ENCODE measurements around the gene NEK8.
A peak's percentile ranks its signal among the peaks of the same experiment; 100 is the strongest.
"Not testable (repeated sequence)": the region's sequence is repeated elsewhere in the genome, so short reads cannot be mapped to it uniquely, and the experiment has no call there.

NEK8 gene

GRCh38 chr17:28726226-28726626, 2.4 kb upstream of the NEK8 start, which contains the start of gene TLCD1:
TSS of gene TLCD1 (minus strand) at chr17:28726233. CDS start at chr17:28726097, 136 bp downstream.
- DNase-seq = no peak

- DNase-seq = peak; percentile 92
Observed at GRCh38 chr17:28726627-28727491, 1.7 kb upstream of the NEK8 start.

- no peak for DNase-seq
Observed at GRCh38 chr17:28729950-28730330, 1.4 kb downstream of the NEK8 start.

DNA sequence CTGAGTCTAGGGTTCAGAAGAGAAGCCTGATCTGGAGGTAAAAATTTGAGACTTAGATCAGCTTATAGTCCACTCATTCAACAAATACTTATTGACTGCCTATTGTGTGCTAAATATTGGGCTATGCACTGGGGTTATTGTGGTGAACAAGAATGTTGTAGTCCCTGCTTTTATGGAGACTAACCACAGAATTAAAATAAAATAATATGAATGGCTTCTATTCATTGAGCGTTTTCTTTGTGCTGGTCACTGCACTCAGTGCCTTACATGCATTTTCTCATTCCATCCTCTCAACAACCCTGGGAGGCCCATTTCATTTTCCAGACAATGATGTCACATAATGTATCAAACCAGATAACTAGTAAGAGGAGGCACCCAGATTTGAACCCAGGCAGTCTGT, 4.8 kb downstream of the NEK8 start:
- no peak for DNase-seq

DNA sequence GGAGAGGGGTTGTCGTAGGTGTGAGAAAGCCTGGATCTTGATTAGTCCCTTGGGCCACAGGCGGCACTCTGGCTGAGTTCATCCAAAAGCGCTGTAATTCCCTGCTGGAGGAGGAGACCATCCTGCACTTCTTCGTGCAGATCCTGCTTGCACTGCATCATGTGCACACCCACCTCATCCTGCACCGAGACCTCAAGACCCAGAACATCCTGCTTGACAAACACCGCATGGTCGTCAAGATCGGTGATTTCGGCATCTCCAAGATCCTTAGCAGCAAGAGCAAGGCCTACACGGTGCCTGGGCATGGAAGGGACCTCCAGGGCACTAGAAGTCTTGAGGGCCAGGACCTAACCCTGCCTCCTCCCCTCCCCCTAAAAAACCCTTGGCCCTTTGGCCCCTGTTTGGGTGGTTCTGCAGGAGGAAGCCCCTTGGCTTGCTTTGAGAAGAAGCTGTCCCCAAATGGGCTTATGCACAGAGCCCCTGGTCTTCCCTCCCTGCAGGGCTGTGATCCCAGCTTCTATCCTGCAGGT, 6.2 kb downstream of the NEK8 start:
- DNase-seq = no peak

- no peak for DNase-seq
Observed at GRCh38 chr17:28735242-28735722, 6.7 kb downstream of the NEK8 start.

DNA sequence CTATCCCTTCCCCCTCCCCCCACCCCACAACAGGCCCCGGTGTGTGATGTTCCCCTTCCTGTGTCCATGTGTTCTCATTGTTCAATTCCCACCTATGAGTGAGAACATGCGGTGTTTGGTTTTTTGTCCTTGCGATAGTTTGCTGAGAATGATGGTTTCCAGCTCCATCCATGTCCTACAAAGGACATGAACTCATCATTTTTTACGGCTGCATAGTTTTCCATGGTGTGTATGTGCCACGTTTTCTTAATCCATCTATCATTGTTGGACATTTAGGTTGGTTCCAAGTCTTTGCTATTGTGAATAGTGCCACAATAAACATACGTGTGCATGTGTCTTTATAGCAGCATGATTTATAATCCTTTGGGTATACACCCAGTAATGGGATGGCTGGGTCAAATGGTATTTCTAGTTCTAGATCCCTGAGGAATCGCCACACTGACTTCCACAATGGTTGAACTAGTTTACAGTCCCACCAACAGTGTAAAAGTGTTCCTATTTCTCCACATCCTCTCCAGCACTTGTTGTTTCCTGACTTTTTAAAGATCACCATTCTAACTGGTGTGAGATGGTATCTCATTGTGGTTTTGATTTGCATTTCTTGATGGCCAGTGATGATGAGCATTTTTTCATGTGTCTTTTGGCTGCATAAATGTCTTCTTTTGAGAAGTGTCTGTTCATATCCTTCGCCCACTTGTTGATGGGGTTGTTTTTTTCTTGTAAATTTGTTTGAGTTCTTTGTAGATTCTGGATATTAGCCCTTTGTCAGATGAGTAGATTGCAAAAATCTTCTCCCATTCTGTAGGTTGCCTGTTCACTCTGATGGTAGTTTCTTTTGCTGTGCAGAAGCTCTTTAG, 7.6 kb downstream of the NEK8 start:
- DNase-seq = not testable (repeated sequence)

DNA sequence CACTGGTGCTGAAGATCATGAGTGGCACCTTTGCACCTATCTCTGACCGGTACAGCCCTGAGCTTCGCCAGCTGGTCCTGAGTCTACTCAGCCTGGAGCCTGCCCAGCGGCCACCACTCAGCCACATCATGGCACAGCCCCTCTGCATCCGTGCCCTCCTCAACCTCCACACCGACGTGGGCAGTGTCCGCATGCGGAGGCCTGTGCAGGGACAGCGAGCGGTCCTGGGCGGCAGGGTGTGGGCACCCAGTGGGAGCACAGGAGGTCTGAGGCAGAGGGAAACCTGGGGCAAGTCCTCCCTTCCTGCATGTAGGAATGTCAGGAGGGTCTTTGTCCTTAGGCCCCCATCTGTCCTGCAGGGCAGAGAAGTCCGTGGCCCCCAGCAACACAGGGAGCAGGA, 8.7 kb downstream of the NEK8 start:
- DNase-seq = no peak

GRCh38 chr17:28737770-28738679, 9.4 kb downstream of the NEK8 start:
- DNase-seq = no peak

- no peak for DNase-seq
Observed at GRCh38 chr17:28738680-28739384, 10.2 kb downstream of the NEK8 start.

DNA sequence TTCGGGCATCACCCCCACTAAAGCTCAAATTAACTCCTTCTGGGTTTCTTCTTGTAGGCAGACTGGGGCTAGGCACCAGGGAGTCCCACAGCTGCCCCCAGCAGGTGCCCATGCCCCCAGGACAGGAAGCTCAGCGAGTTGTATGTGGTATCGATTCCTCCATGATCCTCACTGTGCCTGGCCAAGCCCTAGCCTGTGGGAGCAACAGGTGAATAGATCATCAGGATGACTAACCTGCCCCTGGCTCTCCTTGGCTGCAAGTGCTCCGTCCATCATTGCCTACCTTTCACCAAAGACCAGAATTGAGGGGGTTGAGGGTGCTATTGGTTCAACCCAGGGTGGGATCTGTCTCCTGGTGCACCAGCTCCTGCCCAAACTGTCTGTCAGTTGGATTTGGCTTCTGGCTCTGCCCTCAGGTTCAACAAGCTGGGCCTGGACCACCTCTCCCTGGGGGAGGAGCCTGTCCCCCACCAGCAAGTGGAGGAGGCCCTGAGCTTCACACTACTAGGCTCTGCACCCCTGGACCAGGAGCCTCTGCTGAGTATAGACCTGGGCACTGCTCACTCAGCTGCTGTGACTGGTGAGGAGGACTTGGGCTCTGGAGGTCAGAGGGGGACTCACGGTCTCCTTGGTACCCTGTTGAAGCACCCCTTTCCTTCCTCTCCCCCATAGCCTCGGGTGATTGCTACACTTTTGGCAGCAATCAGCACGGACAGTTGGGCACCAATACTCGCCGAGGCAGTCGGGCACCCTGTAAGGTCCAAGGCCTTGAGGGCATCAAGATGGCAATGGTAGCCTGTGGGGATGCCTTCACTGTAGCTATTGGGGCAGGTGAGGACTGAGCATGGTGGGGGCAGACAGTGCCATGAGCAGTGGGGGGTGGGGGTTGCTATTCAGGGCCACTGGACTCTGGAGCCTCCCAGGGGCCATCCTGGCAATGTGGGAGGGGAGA, 12.1 kb downstream of the NEK8 start:
- DNase-seq = no peak

DNA sequence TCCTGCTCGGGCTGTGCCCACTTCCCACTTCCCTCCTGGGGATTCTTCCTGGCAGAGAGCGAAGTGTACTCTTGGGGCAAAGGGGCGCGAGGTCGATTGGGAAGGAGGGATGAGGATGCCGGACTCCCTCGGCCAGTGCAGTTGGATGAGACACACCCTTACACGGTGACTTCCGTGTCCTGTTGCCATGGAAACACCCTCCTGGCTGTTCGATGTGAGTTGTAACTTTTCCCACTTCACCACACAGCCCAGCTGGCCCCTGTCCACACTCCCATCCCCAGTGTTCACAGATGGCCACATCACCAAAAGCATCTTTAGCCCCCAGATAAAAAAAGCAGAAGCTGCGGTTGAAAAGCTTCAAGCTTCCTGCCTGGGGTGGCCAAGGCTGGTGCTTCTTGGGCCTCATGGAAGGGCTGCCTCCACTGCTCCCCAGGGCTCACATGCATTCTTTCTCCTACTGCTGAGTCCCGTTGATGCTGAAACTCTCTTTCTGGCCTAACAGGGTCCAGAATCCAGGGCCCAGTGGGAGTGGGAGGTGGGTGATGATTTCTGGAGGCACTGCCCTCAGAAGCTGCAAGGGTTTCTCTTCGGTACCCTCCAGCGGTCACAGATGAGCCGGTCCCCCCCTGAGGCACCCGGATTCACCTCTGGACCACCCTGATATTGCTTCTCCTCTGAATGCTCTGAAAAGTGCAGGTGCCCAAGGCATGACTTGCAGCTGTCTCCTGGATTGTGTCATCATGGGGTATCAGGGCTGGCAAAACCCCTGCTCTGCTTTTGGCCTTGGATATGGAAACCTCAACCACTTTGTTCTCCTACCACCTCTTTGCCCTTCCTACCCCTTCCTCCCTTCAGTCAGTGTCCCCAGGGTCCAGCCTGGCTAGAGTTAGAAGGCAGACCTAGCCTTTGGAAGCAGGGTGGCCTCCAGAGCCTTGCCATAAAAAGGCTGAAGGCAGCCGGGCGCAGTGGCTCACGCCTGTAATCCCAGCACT, 13.1 kb downstream of the NEK8 start:
- DNase-seq = no peak

DNA sequence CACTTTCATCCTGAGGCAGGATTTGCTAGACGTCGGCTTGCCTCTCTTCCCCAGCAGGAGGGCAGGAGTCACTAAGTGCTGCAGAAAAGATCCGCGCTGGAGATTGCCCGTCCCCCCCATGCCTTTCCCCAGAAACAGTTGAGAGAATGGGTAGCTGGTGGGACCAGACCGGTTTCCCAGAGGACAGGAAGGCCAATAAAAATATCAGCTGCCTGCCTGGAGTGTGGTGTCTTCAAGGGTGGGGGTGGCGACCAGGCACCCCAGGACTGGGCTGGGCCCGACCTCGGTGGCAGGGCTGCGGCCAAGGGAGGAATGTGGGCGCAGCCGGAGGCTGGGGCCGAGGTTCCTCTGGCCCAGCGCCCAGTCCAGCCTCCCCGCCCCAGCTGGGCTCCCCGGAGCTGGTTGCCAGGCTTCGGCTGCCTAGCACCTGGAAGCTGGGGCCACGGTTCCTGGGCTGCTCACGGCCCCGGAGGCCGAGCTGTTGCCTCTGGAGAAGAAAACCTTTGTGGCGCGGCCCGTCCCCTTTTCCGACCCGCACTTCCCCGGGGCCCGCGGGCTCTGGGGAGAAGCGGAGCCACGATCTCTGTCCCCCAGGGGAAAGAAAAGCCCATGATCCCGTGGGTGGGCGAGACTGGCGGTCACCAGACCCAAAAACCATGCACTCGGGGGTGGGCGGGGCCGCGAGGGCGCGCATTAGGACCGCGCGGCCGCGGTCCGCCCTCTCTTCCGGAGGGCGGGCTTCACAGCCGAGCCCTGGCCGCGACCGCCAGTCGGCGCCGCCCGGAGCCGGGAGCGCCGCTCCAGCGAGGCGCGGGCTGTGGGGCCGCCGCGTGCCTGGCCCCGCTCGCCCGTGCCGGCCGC, 14.9 kb downstream of the NEK8 start, which contains the start of gene TRAF4:
Gene TRAF4, plus strand, starts transcription at position 769 of the 861 bp plus-strand sequence. CDS start 102 bp downstream, outside the sequence.
- peak; percentile 58 for DNase-seq

DNA sequence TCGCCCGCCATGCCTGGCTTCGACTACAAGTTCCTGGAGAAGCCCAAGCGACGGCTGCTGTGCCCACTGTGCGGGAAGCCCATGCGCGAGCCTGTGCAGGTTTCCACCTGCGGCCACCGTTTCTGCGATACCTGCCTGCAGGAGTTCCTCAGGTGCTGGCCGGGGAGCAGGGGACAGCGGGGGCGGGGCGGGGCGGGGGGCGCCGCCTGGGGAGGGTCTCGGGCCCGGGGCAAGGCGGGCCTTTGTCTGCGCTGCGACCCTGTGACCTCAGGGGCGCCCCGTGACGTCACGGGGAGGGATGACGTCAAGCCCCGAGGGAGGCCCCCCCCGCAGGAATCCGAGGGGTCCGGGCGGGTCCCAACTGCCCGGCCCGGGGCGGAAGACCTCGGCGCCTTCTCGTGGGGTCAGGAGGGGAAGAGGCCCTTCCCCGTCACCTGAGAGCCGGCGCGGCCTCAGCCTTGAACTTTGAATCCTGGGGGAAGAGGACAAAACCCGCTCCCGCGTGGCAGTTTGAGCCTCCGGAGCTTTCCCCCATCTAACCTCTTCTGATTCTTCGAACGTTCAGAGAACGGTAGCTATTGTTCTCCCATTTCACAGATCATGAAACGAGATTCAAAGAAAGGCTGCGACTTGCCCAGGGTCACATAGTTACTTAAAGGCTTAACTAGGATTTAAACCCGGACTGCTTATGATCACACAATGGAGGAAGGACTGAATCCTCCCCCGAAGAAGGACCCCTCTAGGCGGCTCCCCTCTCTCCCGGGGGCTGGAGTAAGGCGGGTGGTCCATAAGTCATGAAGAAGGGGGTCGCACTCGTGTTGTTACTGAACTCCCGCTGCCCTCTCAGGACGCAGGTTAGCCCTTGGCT, 15.8 kb downstream of the NEK8 start:
- no peak for DNase-seq

GRCh38 chr17:28744972-28745785, 16.6 kb downstream of the NEK8 start:
- DNase-seq = no peak

GRCh38 chr17:28745786-28746411, 17.3 kb downstream of the NEK8 start:
- DNase-seq = peak; percentile 61
